GM23338 (cell line): ENCODE data around the gene RBM8A. TPM values are rescaled to one million over a fixed set of nuclear protein-coding genes. Genes with fewer than 3 reads are reported as not detected.

Experiments
- ATAC-seq: fragments of 200-7000 bp; cut with Tn5 transposase; 3 replicates; pipeline ENCODE4 v1.9.1; 2020
- DNase-seq: peaks from one replicate; pipeline ENCODE4 v3.0.0-alpha.2; 2015; ENCODE audit warnings: low spot score
- H2AFZ ChIP-seq: fragments of 200-600 bp; sonication (generic); 2 replicates; pipeline ENCODE4 v1.8.0; 2016; ENCODE audit warnings: antibody characterized with exemption, mild to moderate bottlenecking, moderate library complexity
- H3F3A ChIP-seq: fragments of 200-600 bp; sonication (generic); replicated peaks from 2 replicates; pipeline ENCODE4 v1.8.0; 2017; ENCODE audit warnings: antibody characterized with exemption, mixed run types, low read depth
- H3K27ac ChIP-seq: fragments of 200-600 bp; sonication (generic); 2 replicates; pipeline ENCODE4 v1.6.1; 2016; ENCODE audit warnings: low read depth
- H3K27me3 ChIP-seq: fragments of 200-600 bp; sonication (generic); 2 replicates; pipeline ENCODE4 v1.8.0; 2016; ENCODE audit warnings: mild to moderate bottlenecking, mixed run types, moderate library complexity; ENCODE audit not compliant: insufficient read depth
- H3K36me3 ChIP-seq: fragments of 200-600 bp; sonication (generic); 2 replicates; pipeline ENCODE4 v1.8.0; 2016; ENCODE audit warnings: mild to moderate bottlenecking; ENCODE audit not compliant: insufficient read depth
- H3K4me1 ChIP-seq: fragments of 200-600 bp; sonication (generic); 2 replicates; pipeline ENCODE4 v1.8.0; 2016; ENCODE audit warnings: mild to moderate bottlenecking, moderate library complexity; ENCODE audit not compliant: insufficient read depth
- H3K4me2 ChIP-seq: fragments of 200-600 bp; sonication (generic); 2 replicates; pipeline ENCODE4 v1.7.1; 2017; ENCODE audit warnings: mixed run types
- H3K4me3 ChIP-seq: fragments of 200-600 bp; sonication (generic); 2 replicates; pipeline ENCODE4 v1.6.1; 2016; ENCODE audit warnings: mixed run types
- H3K79me2 ChIP-seq: fragments of 200-600 bp; sonication (generic); replicated peaks from 2 replicates; pipeline ENCODE4 v1.8.0; 2017; ENCODE audit warnings: mild to moderate bottlenecking; ENCODE audit not compliant: insufficient read depth
- H3K9me2 ChIP-seq: fragments of 200-600 bp; sonication (generic); 2 replicates; pipeline ENCODE4 v1.8.0; 2017; ENCODE audit not compliant: insufficient read depth
- H4K20me1 ChIP-seq: fragments of 200-600 bp; sonication (generic); replicated peaks from 2 replicates; pipeline ENCODE4 v1.8.0; 2017; ENCODE audit warnings: mild to moderate bottlenecking; ENCODE audit not compliant: insufficient read depth
- H3K27ac Mint-ChIP-seq: 2 replicates; pipeline ENCODE4 v1.8.0; 2020; ENCODE audit warnings: inconsistent platforms, mild to moderate bottlenecking, moderate library complexity, mixed read lengths
- H3K27me3 Mint-ChIP-seq: 3 replicates; pipeline ENCODE4 v1.8.0; 2022; ENCODE audit warnings: low read depth, mild to moderate bottlenecking, moderate library complexity, mixed read lengths, inconsistent platforms; ENCODE audit not compliant: insufficient read depth, poor library complexity
- H3K36me3 Mint-ChIP-seq: 3 replicates; pipeline ENCODE4 v1.8.0; 2021; ENCODE audit warnings: low read depth, mild to moderate bottlenecking, inconsistent platforms, moderate library complexity, mixed read lengths
- H3K4me1 Mint-ChIP-seq: 3 replicates; pipeline ENCODE4 v1.8.0; 2020; ENCODE audit warnings: mild to moderate bottlenecking, inconsistent platforms, mixed read lengths
- H3K4me3 Mint-ChIP-seq: 3 replicates; pipeline ENCODE4 v1.8.0; 2021; ENCODE audit warnings: moderate library complexity, mild to moderate bottlenecking, inconsistent platforms, mixed read lengths
- H3K9me3 Mint-ChIP-seq: 3 replicates; pipeline ENCODE4 v1.8.0; 2020; ENCODE audit warnings: moderate library complexity, mild to moderate bottlenecking, inconsistent platforms, mixed read lengths
- ETS1 ChIP-seq: IDR thresholded peaks from 2 replicates; pipeline ENCODE4 v1.6.1; 2016; ENCODE audit warnings: antibody characterized with exemption
- EZH2 ChIP-seq: fragments of 200-600 bp; sonication (generic); IDR thresholded peaks from one replicate; pipeline ENCODE4 v1.8.0; 2017; ENCODE audit warnings: antibody characterized with exemption, mild to moderate bottlenecking, low read depth; ENCODE audit not compliant: unreplicated experiment
- NANOG ChIP-seq: IDR thresholded peaks from 2 replicates; pipeline ENCODE4 v1.6.1; 2016; ENCODE audit warnings: antibody characterized with exemption, borderline replicate concordance
- POLR2AphosphoS5 ChIP-seq: IDR thresholded peaks from 2 replicates; pipeline ENCODE4 v1.6.1; 2016; ENCODE audit warnings: antibody characterized with exemption, low read depth
- STAT1 ChIP-seq: IDR thresholded peaks from one replicate; pipeline ENCODE4 v1.6.1; 2016; ENCODE audit warnings: antibody characterized with exemption; ENCODE audit not compliant: unreplicated experiment
- ZNF114 ChIP-seq: fragments of 250-450 bp; sonication (Bioruptor Pico); IDR thresholded peaks from 2 replicates; pipeline ENCODE4 v1.5.0; 2020; ENCODE audit warnings: mild to moderate bottlenecking, moderate library complexity
- ZNF462 ChIP-seq: fragments of 250-450 bp; sonication (Bioruptor Pico); IDR thresholded peaks from 2 replicates; pipeline ENCODE4 v1.5.0; 2020; ENCODE audit warnings: mild to moderate bottlenecking, moderate library complexity
- polyA plus RNA-seq: library from polyadenylated mRNA; unstranded; fragments of >200 nt; fragmentation: Nextera tagmentation; extraction: Ambion mirVana; gene quantifications from 2 replicates; pipeline ENCODE4 v1.2.1, GENCODE V29; 2016
- total RNA-seq: library from RNA; depleted of rRNA; stranded (reverse); fragments of >200 nt; shearing (Covaris generic); gene quantifications from 2 replicates; pipeline ENCODE4 v1.2.3, GENCODE V29; 2014

RBM8A gene
- total and polyA plus RNA-seq, 2 experiments from 2014 or later, result 170 to 312 TPM

- TF ChIP-seq ZNF462 (CRISPR knock-in tag), result no peak
- no peak for TF ChIP-seq NANOG
- no peak for TF ChIP-seq POLR2AphosphoS5
- TF ChIP-seq ETS1, result no peak
- no peak for TF ChIP-seq EZH2
- no peak for TF ChIP-seq STAT1
Measured at GRCh38 chr1:145891143-145891542, 36.1 kb downstream of the RBM8A start (continued).

GRCh38 chr1:145889722-145890121 lies 37.6 kb downstream of the RBM8A start:
- peaks cover 15% of the 10 kb centered on the region; the same call in 1 of the 2 replicates for H3K4me1 ChIP-seq
- no peak for ATAC-seq
- Mint-ChIP-seq H3K27me3 (peaks cover 14% of the 10 kb centered on the region), H3K36me3 (no peaks in the 10 kb centered on the region), H3K9me3 (no peaks in the 10 kb centered on the region), H3K4me3 (no peak overlapping the region), H3K4me1 (peaks cover 26% of the 10 kb centered on the region; the same call in 2 of the 3 replicates), H3K27ac (no peak overlapping the region)
- no peak overlapping the region for H3K27ac ChIP-seq
- peaks cover 14% of the 10 kb centered on the region for H3K27me3 ChIP-seq
- H3K79me2 ChIP-seq, result no peaks in the 10 kb centered on the region
- no peak for DNase-seq
- H3K9me2 ChIP-seq, result no peaks in the 10 kb centered on the region
- H3K4me3 ChIP-seq, result no peak overlapping the region
- no peak overlapping the region for H2AFZ ChIP-seq
- no peaks in the 10 kb centered on the region for H3K36me3 ChIP-seq
- H4K20me1 ChIP-seq, result no peaks in the 10 kb centered on the region
- H3F3A ChIP-seq, result no peaks in the 10 kb centered on the region
- H3K4me2 ChIP-seq, result no peak overlapping the region
- TF ChIP-seq NANOG (no peak), ETS1 (no peak), ZNF114 (CRISPR knock-in tag) (no peak), ZNF462 (CRISPR knock-in tag) (no peak), STAT1 (no peak)
